ENCODE data around the gene GTF3C4. TPM values are rescaled to one million over a fixed set of nuclear protein-coding genes. Genes with fewer than 3 reads are reported as not detected.

The GTF3C4 gene
- polyA plus RNA-seq, 3 donors: 24.2 to 31.1 (median 26.5) TPM

Other genes with a start within 250 kb of the GTF3C4 start
- not detected for gene BARHL1, start 87.9 kb upstream of the GTF3C4 start, polyA plus RNA-seq (ENCODE audit: insufficient read length in 3 of 3)
- gene DDX31, start 481 bp upstream of the GTF3C4 start, polyA plus RNA-seq (ENCODE audit: insufficient read length in 3 of 3): 10 to 100 TPM; 16.4 to 20.4 (median 17.4) TPM
- gene AK8, start 207.8 kb downstream of the GTF3C4 start, polyA plus RNA-seq (ENCODE audit: insufficient read length in 3 of 3): 1 to 10 TPM; 4.1 to 5.0 (median 4.2) TPM
- 10 to 100 TPM in 1 of 3 donors, 1 to 10 TPM in 2; 9.0 to 11.1 (median 9.6) TPM for gene SPACA9, start 208.4 kb downstream of the GTF3C4 start, polyA plus RNA-seq (ENCODE audit: insufficient read length in 3 of 3)

Measured in renal cortex interstitium (tissue), 3 donors.